ENCODE data around the gene IRF9. TPM values are rescaled to one million over a fixed set of nuclear protein-coding genes. Genes with fewer than 3 reads are reported as not detected.

The IRF9 gene, protein sequence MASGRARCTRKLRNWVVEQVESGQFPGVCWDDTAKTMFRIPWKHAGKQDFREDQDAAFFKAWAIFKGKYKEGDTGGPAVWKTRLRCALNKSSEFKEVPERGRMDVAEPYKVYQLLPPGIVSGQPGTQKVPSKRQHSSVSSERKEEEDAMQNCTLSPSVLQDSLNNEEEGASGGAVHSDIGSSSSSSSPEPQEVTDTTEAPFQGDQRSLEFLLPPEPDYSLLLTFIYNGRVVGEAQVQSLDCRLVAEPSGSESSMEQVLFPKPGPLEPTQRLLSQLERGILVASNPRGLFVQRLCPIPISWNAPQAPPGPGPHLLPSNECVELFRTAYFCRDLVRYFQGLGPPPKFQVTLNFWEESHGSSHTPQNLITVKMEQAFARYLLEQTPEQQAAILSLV
- total RNA-seq = 100 to 1,000 TPM; 161 to 192 TPM

DNA sequence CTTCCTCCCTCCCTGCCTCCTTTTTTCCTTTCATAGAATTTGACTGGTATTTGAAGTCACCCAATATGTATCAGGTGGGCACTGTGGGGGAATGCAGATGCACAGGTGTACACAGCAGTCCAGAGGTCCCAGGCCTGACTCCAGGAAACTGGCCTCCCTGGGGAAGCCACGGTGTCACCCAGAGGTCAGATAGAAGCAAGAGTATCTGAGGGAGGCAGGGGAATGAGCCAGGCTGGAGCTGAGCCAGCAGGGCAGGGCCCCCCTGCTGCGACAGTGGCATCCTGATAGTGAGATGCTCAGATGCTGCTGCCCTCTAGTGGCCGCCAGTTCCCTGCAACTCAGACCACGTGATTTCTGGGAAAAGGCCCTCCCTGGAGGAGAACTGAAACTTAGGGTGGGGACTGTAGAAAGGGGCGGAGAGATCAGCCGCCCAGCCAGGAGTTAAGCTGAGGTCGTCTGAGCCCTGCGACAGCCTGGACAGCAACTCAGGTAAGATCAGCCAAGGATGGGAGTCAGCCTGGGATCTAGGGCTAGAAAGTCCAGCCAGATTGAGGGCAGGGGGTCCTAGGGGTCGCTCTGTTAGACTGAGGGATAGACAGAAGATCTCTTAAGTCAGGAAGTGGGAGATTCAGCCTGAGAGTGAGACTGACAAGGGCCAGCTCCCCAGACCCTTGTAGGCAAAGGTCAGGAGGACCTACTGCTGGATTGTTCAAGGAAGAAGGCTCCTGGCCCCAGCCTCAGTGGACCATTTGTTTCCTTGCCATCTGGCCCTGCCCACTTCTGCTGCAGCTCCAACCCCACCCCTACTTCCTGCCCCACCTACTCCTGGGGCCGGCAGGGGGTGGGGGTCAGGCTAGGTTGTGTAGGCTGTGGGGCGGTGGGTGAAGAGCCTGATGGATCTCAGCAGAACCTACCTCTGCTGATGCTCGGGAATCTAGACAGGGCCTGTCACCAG is at the start of gene IRF9:
Gene IRF9, plus strand, starts transcription at position 416 of the 955 bp plus-strand sequence. CDS start 880 bp downstream, outside the sequence.

GRCh38 chr14:24114532-24115421 is 46.3 kb upstream of the IRF9 start, which contains the start of the genes DCAF11 and NRL:
TSS of gene DCAF11 (plus strand) at chr14:24114777. CDS start at chr14:24115595, 818 bp downstream.
TSS of gene NRL (minus strand) at chr14:24114949. CDS start at chr14:24082848, 32,101 bp downstream.

DNA sequence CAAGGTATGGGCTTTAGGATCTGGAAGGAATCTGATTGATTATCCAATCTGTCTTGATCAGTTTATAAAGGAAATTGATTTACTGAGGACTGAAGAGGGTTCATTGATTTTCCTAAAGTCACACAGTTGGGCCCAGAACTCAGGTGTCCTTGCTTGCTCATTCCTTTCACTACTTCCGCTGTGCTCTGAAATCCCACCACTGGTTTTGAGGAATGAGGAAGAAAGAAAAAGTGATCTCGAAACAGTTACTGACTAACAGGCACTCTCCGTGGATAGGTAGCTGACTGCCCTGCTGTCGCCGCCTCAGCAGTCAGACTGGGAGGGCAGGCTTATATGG is 30.7 kb upstream of the IRF9 start, which contains the start of gene FITM1:
Gene FITM1, plus strand, starts transcription at position 280 of the 337 bp plus-strand sequence. CDS start 905 bp downstream, outside the sequence.

GRCh38 chr14:24135834-24136683 is 25.0 kb upstream of the IRF9 start, which contains the start of gene PSME1:
TSS of gene PSME1 (plus strand) at chr14:24136194. CDS start at chr14:24136263, 69 bp downstream.

GRCh38 chr14:24141097-24141880 is 19.8 kb upstream of the IRF9 start, which contains the start of gene EMC9:
TSS of gene EMC9 (minus strand) at chr14:24141591. CDS start at chr14:24141304, 287 bp downstream.

DNA sequence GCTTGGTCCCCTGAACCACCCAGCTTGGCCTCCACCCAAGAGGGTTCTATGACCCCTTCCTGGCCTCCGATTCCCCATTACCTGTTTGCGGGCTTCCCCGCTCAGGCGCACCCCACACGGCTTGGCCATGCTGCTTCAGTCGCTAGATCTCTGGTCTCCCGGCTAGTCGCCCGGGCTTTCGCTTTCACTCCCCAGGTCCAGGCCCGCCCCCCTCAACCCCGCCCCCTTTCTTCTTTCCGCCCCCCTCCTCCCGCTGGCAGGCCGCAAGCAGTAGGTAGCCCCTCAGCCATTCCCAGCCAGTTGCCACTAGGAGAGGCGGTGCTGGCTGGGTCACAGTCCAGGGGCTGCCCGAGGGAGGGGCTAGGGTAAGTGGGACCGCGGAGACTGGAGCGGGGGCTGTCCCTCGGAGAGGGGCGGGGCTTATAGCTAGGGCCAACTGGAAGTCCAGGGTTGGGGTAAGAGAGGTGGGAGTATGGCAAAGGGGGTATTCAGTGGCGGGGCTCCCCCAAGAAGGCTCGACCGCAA is 14.6 kb upstream of the IRF9 start, which contains the start of gene PSME2:
Gene PSME2, minus strand, starts transcription at position 158 of the 525 bp plus-strand sequence. Its CDS starts 29 bp downstream, at position 129.

GRCh38 chr14:24146978-24147760 is 13.9 kb upstream of the IRF9 start, which contains the start of gene RNF31:
TSS of gene RNF31 (plus strand) at chr14:24147498. CDS start at chr14:24147699, 201 bp downstream.

GRCh38 chr14:24171422-24172260 is 10.6 kb downstream of the IRF9 start, which contains the start of gene REC8:
TSS of gene REC8 (plus strand) at chr14:24172080. CDS start at chr14:24172553, 473 bp downstream.

GRCh38 chr14:24188251-24189058 is 27.4 kb downstream of the IRF9 start, which contains the start of gene IPO4:
TSS of gene IPO4 (minus strand) at chr14:24188816. CDS start at chr14:24188787, 29 bp downstream.

GRCh38 chr14:24195186-24196070 is 34.4 kb downstream of the IRF9 start, which contains the start of gene TM9SF1:
TSS of gene TM9SF1 (minus strand) at chr14:24195441. CDS start at chr14:24195019, 422 bp downstream.

DNA sequence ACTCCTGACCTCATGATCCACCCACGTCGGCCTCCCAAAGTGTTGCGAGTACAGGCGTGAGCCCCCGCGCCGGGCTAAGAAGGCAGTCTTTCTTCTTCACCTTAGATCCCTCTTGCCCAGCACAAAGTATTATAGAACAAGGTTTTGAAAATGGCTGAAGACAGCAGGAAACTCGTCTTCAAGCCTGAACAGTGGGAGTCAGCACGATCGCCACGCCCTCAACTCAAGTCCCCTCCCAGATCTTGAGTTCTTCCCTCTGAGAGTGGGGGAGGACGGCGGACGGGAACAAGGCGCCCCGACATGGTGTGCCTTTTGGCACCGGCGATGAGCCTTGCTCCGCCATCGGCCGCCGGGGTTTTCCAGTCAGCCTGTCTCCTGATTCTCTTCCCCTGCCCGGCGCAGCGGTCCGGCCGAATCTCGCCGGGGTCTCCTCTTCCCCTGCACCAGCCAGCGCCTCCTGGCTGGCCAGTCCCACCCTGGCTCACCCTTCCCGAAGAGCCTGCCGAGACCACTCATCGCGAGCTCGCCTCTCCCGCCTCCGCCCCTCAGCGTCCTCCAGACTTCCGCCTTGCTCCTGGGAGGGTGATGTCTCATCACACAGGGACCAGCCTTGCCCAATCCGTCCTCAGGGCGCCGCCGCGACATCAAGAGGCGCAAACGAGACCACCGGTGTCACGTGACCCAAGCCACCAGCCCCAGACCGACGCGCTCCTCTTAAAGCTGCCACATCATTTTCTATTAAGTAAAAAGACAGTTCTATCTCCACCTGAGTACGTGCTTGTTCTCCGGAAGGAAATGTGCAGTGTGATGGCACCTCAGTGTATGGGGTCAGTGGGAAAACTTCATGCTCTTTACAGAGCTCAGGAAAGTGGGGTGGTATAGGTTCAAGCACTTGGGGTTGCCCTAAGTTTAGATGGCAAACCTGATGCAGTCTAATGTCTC is 52.1 kb downstream of the IRF9 start, which contains the start of gene CHMP4A:
Gene CHMP4A, minus strand, starts transcription at position 565 of the 942 bp plus-strand sequence. Its CDS starts 49 bp downstream, at position 516.

GRCh38 chr14:24215495-24216344 is 54.7 kb downstream of the IRF9 start, which contains the start of gene MDP1:
TSS of gene MDP1 (minus strand) at chr14:24216066. CDS start at chr14:24215955, 111 bp downstream.

Measured in melanocyte of skin (primary cell).